GM23338 (cell line): ENCODE results near the gene PHTF2. TPM values are rescaled to one million over a fixed set of nuclear protein-coding genes. Genes with fewer than 3 reads are reported as not detected.

Experiments
- ATAC-seq: fragments of 200-7000 bp; cut with Tn5 transposase; 3 replicates; pipeline ENCODE4 v1.9.1; 2020
- DNase-seq: peaks from one replicate; pipeline ENCODE4 v3.0.0-alpha.2; 2015; ENCODE audit warnings: low spot score
- H2AFZ ChIP-seq: fragments of 200-600 bp; sonication (generic); 2 replicates; pipeline ENCODE4 v1.8.0; 2016; ENCODE audit warnings: antibody characterized with exemption, mild to moderate bottlenecking, moderate library complexity
- H3F3A ChIP-seq: fragments of 200-600 bp; sonication (generic); replicated peaks from 2 replicates; pipeline ENCODE4 v1.8.0; 2017; ENCODE audit warnings: antibody characterized with exemption, mixed run types, low read depth
- H3K27ac ChIP-seq: fragments of 200-600 bp; sonication (generic); 2 replicates; pipeline ENCODE4 v1.6.1; 2016; ENCODE audit warnings: low read depth
- H3K27me3 ChIP-seq: fragments of 200-600 bp; sonication (generic); 2 replicates; pipeline ENCODE4 v1.8.0; 2016; ENCODE audit warnings: mild to moderate bottlenecking, mixed run types, moderate library complexity; ENCODE audit not compliant: insufficient read depth
- H3K36me3 ChIP-seq: fragments of 200-600 bp; sonication (generic); 2 replicates; pipeline ENCODE4 v1.8.0; 2016; ENCODE audit warnings: mild to moderate bottlenecking; ENCODE audit not compliant: insufficient read depth
- H3K4me1 ChIP-seq: fragments of 200-600 bp; sonication (generic); 2 replicates; pipeline ENCODE4 v1.8.0; 2016; ENCODE audit warnings: mild to moderate bottlenecking, moderate library complexity; ENCODE audit not compliant: insufficient read depth
- H3K4me2 ChIP-seq: fragments of 200-600 bp; sonication (generic); 2 replicates; pipeline ENCODE4 v1.7.1; 2017; ENCODE audit warnings: mixed run types
- H3K4me3 ChIP-seq: fragments of 200-600 bp; sonication (generic); 2 replicates; pipeline ENCODE4 v1.6.1; 2016; ENCODE audit warnings: mixed run types
- H3K79me2 ChIP-seq: fragments of 200-600 bp; sonication (generic); replicated peaks from 2 replicates; pipeline ENCODE4 v1.8.0; 2017; ENCODE audit warnings: mild to moderate bottlenecking; ENCODE audit not compliant: insufficient read depth
- H3K9me2 ChIP-seq: fragments of 200-600 bp; sonication (generic); 2 replicates; pipeline ENCODE4 v1.8.0; 2017; ENCODE audit not compliant: insufficient read depth
- H4K20me1 ChIP-seq: fragments of 200-600 bp; sonication (generic); replicated peaks from 2 replicates; pipeline ENCODE4 v1.8.0; 2017; ENCODE audit warnings: mild to moderate bottlenecking; ENCODE audit not compliant: insufficient read depth
- H3K27ac Mint-ChIP-seq: 2 replicates; pipeline ENCODE4 v1.8.0; 2020; ENCODE audit warnings: inconsistent platforms, mild to moderate bottlenecking, moderate library complexity, mixed read lengths
- H3K27me3 Mint-ChIP-seq: 3 replicates; pipeline ENCODE4 v1.8.0; 2022; ENCODE audit warnings: low read depth, mild to moderate bottlenecking, moderate library complexity, mixed read lengths, inconsistent platforms; ENCODE audit not compliant: insufficient read depth, poor library complexity
- H3K36me3 Mint-ChIP-seq: 3 replicates; pipeline ENCODE4 v1.8.0; 2021; ENCODE audit warnings: low read depth, mild to moderate bottlenecking, inconsistent platforms, moderate library complexity, mixed read lengths
- H3K4me1 Mint-ChIP-seq: 3 replicates; pipeline ENCODE4 v1.8.0; 2020; ENCODE audit warnings: mild to moderate bottlenecking, inconsistent platforms, mixed read lengths
- H3K4me3 Mint-ChIP-seq: 3 replicates; pipeline ENCODE4 v1.8.0; 2021; ENCODE audit warnings: moderate library complexity, mild to moderate bottlenecking, inconsistent platforms, mixed read lengths
- H3K9me3 Mint-ChIP-seq: 3 replicates; pipeline ENCODE4 v1.8.0; 2020; ENCODE audit warnings: moderate library complexity, mild to moderate bottlenecking, inconsistent platforms, mixed read lengths
- CREB1 ChIP-seq: fragments of 250-450 bp; sonication (Bioruptor Pico); IDR thresholded peaks from 2 replicates; pipeline ENCODE4 v1.5.0; 2020; ENCODE audit warnings: low read depth, mild to moderate bottlenecking, moderate library complexity
- CTCF ChIP-seq, 2 experiments: fragments of 200-600 bp in 1 of 2; sonication (generic) in 1 of 2; conservative IDR thresholded peaks; 2 replicates each; pipeline versions ENCODE4 v1.5.1 to v1.6.1; 2016 to 2017; ENCODE audit warnings: antibody characterized with exemption in 2 of 2, low read depth in 2 of 2, mild to moderate bottlenecking in 2 of 2, moderate library complexity in 1 of 2
- NANOG ChIP-seq: IDR thresholded peaks from 2 replicates; pipeline ENCODE4 v1.6.1; 2016; ENCODE audit warnings: antibody characterized with exemption, borderline replicate concordance
- POLR2AphosphoS5 ChIP-seq: IDR thresholded peaks from 2 replicates; pipeline ENCODE4 v1.6.1; 2016; ENCODE audit warnings: antibody characterized with exemption, low read depth
- REST ChIP-seq: IDR thresholded peaks from one replicate; pipeline ENCODE4 v1.6.1; 2018; ENCODE audit warnings: antibody characterized with exemption; ENCODE audit not compliant: unreplicated experiment
- ZNF114 ChIP-seq: fragments of 250-450 bp; sonication (Bioruptor Pico); IDR thresholded peaks from 2 replicates; pipeline ENCODE4 v1.5.0; 2020; ENCODE audit warnings: mild to moderate bottlenecking, moderate library complexity
- ZNF331 ChIP-seq: fragments of 250-450 bp; sonication (Bioruptor Pico); IDR thresholded peaks from 2 replicates; pipeline ENCODE4 v1.5.0; 2020; ENCODE audit warnings: low read depth, mild to moderate bottlenecking, moderate library complexity
- polyA plus RNA-seq: library from polyadenylated mRNA; unstranded; fragments of >200 nt; fragmentation: Nextera tagmentation; extraction: Ambion mirVana; gene quantifications from 2 replicates; pipeline ENCODE4 v1.2.1, GENCODE V29; 2016
- total RNA-seq: library from RNA; depleted of rRNA; stranded (reverse); fragments of >200 nt; shearing (Covaris generic); gene quantifications from 2 replicates; pipeline ENCODE4 v1.2.3, GENCODE V29; 2014

PHTF2 gene
- total and polyA plus RNA-seq, 2 experiments from 2014 or later: 14.6 to 24.1 TPM

- Mint-ChIP-seq H3K9me3 (peaks cover 8% of the 10 kb centered on the region; the same call in 2 of the 3 replicates), H3K27me3 (no peaks in the 10 kb centered on the region), H3K4me1 (no peaks in the 10 kb centered on the region), H3K4me3 (no peak overlapping the region), H3K36me3 (peaks cover 10% of the 10 kb centered on the region; the same call in 2 of the 3 replicates), H3K27ac (no peak overlapping the region)
- TF ChIP-seq POLR2AphosphoS5: no peak
- TF ChIP-seq ZNF331 (CRISPR knock-in tag): no peak
- no peak for TF ChIP-seq CREB1 (CRISPR knock-in tag)
- no peak for TF ChIP-seq REST
- no peak for TF ChIP-seq NANOG
- TF ChIP-seq CTCF (conservative IDR thresholded peaks at IDR 0.05; ENCODE audit: low read depth in 2 of 2): no peak
- Histone ChIP-seq H3K27me3 (no peaks in the 10 kb centered on the region), H3K4me2 (no peak overlapping the region), H3K4me3 (no peak overlapping the region), H2AFZ (no peak overlapping the region), H3K36me3 (no peaks in the 10 kb centered on the region; the same call in 1 of the 2 replicates), H3K9me2 (no peaks in the 10 kb centered on the region), H3K27ac (no peak overlapping the region), H3K79me2 (peaks cover 41% of the 10 kb centered on the region), H3F3A (no peaks in the 10 kb centered on the region), H4K20me1 (no peaks in the 10 kb centered on the region; the same call in 1 of the 2 replicates), H3K4me1 (no peaks in the 10 kb centered on the region)
- ATAC-seq (no peak), DNase-seq (no peak)
Observed at GRCh38 chr7:77811516-77812289, 13.1 kb downstream of the PHTF2 start.

GRCh38 chr7:77812290-77812685 is 13.7 kb downstream of the PHTF2 start:
- Mint-ChIP-seq H3K27me3 (no peaks in the 10 kb centered on the region), H3K27ac (no peak overlapping the region), H3K4me1 (no peaks in the 10 kb centered on the region), H3K9me3 (peaks cover 7% of the 10 kb centered on the region; the same call in 2 of the 3 replicates), H3K36me3 (peaks cover 11% of the 10 kb centered on the region), H3K4me3 (no peak overlapping the region)
- Histone ChIP-seq H3K4me3 (no peak overlapping the region), H3K4me2 (no peak overlapping the region), H3K4me1 (no peaks in the 10 kb centered on the region), H3K9me2 (no peaks in the 10 kb centered on the region), H3K36me3 (no peaks in the 10 kb centered on the region; the same call in 1 of the 2 replicates), H3K79me2 (peaks cover 35% of the 10 kb centered on the region), H2AFZ (no peak overlapping the region), H4K20me1 (no peaks in the 10 kb centered on the region; the same call in 1 of the 2 replicates), H3K27me3 (no peaks in the 10 kb centered on the region), H3K27ac (no peak overlapping the region), H3F3A (no peaks in the 10 kb centered on the region)
- no peak for ATAC-seq
- no peak for DNase-seq
- no peak for TF ChIP-seq NANOG
- no peak for TF ChIP-seq CREB1 (CRISPR knock-in tag)
- no peak for TF ChIP-seq REST
- no peak for TF ChIP-seq CTCF (conservative IDR thresholded peaks at IDR 0.05; ENCODE audit: low read depth in 2 of 2)
- no peak for TF ChIP-seq ZNF114 (CRISPR knock-in tag)
